Heart left ventricle (tissue), 13 donors: ENCODE data around the gene PTBP3.

Source experiments
- CTCF ChIP-seq, 12 donors: fragments of 200-600 bp; sonication (generic) in 4 of 12; IDR thresholded peaks; one replicate each; pipeline versions ENCODE4 v1.5.0 to v1.8.0; 2018 to 2022; ENCODE audit warnings: antibody characterized with exemption in 12 of 12, mild to moderate bottlenecking in 5 of 12
- POLR2A ChIP-seq, 2 donors: fragments of 450-650 bp; IDR thresholded peaks; one replicate each; pipeline ENCODE4 v1.6.1; 2017; ENCODE audit warnings: antibody characterized with exemption in 2 of 2, mild to moderate bottlenecking in 2 of 2, moderate library complexity in 2 of 2
- donor health status: ischemic (EF 13 %, LVEDD 7.1; RV severe dilation, severe dysfunction).
- donor health status: DM: no; HTN: yes; CAD: no.
- donor health status: DM: no; HTN: no; CAD: no.
- donor health status: ischemic (EF 25% LVEDD 6.9; RV normal size, moderate dysfunction).
- donor health status: ischemic (EF 25% LVEDD 5.7; RV mildly dilated, moderate dysfunction).
- donor health status: ischemic (EF 35%, LVEDD 5.7; RV mildly dilated, moderate dysfunction).
- donor health status: nonischemic (EF 11% LVEDD 7.7; RV severe dilation, severe dysfunction).
- donor health status: DM: yes; HTN: yes; CAD: no.
- donor health status: PGD.
- donor health status: ischemic (EF 29% LVEDD 5.4; RV normal size, mild dysfunction).
- donor health status: nonischemic (EF 23%, LVEDD 6.1; RV moderate dilation, normal function).

DNA sequence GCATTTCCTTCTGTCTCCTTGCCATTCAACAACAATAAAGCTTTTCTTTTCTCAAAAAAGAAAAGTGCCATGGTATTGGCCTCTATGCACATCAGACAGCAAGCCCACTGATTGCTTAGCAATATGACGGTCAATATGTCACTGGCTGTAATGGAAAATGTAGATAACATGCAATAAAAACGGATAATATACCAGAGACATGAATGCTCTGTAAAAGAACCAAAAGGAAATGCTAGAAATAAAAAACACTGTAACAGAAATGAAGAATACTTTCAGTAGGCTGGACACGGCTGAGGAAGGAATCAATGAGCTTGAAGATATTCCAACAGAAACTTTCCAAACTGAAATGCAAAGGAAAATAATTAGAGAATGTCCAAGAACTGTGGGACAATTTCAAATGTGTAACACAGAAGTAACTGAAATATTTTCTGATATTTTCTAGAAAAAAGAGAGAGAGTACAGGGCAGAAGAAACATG lies 10.0 kb downstream of the PTBP3 start:
- TF ChIP-seq POLR2A (IDR thresholded peaks at IDR 0.05), result no peak
- no peak for TF ChIP-seq CTCF (IDR thresholded peaks at IDR 0.05)
